Liver (tissue), 9 donors: ENCODE results near the gene HS6ST3. TPM values are rescaled to one million over a fixed set of nuclear protein-coding genes. Genes with fewer than 3 reads are reported as not detected.

Experiments used
- DNase-seq: peaks from one replicate; pipeline ENCODE4 v3.0.0-alpha.2; 2017; ENCODE audit warnings: low spot score
- H3K27ac ChIP-seq, 2 donors: one replicate each; pipeline ENCODE4 v1.7.0; 2013; ENCODE audit warnings: inconsistent platforms in 2 of 2, low read length in 2 of 2, control low read depth in 1 of 2, low read depth in 1 of 2, mild to moderate bottlenecking in 1 of 2
- H3K27me3 ChIP-seq, 4 donors: one replicate each; pipeline versions ENCODE4 v1.6.1 to v1.7.0; 2013; ENCODE audit warnings: low read length in 3 of 4, inconsistent platforms in 1 of 4, mild to moderate bottlenecking in 1 of 4, moderate library complexity in 1 of 4; ENCODE audit not compliant: control insufficient read depth in 4 of 4, insufficient read depth in 4 of 4
- H3K36me3 ChIP-seq, 4 donors: one replicate each; pipeline versions ENCODE4 v1.6.1 to v1.7.0; 2013; ENCODE audit warnings: low read length in 3 of 4, mild to moderate bottlenecking in 3 of 4, low read depth in 1 of 4, moderate library complexity in 1 of 4; ENCODE audit not compliant: control insufficient read depth in 4 of 4, insufficient read depth in 3 of 4
- H3K4me1 ChIP-seq, 4 donors: one replicate each; pipeline versions ENCODE4 v1.6.1 to v1.7.0; 2013; ENCODE audit warnings: low read length in 3 of 4, mild to moderate bottlenecking in 3 of 4, moderate library complexity in 1 of 4; ENCODE audit not compliant: control insufficient read depth in 4 of 4, insufficient read depth in 4 of 4
- H3K4me3 ChIP-seq, 3 donors: one replicate each; pipeline versions ENCODE4 v1.6.1 to v1.7.0; 2013; ENCODE audit warnings: low read length in 3 of 3, control low read depth in 1 of 3, low read depth in 1 of 3, mild to moderate bottlenecking in 1 of 3
- H3K9ac ChIP-seq, 2 donors: one replicate each; pipeline ENCODE4 v1.7.0; 2013; ENCODE audit warnings: low read length in 2 of 2, mild to moderate bottlenecking in 2 of 2, moderate library complexity in 2 of 2, control low read depth in 1 of 2, low read depth in 1 of 2
- H3K9me3 ChIP-seq, 4 donors: one replicate each; pipeline versions ENCODE4 v1.6.1 to v1.7.0; 2013; ENCODE audit warnings: low read length in 3 of 4; ENCODE audit not compliant: control insufficient read depth in 4 of 4
- ATF3 ChIP-seq: IDR thresholded peaks from 2 replicates; pipeline ENCODE4 v1.6.1; 2016; ENCODE audit warnings: antibody characterized with exemption
- CTCF ChIP-seq: fragments of 150-350 bp; IDR thresholded peaks from 2 replicates; pipeline ENCODE4 v1.5.1; 2017; ENCODE audit warnings: improper control_type of control experiment, low read depth, low read length; ENCODE audit not compliant: missing input control
- EGR1 ChIP-seq, 2 donors: IDR thresholded peaks; 2 replicates each; pipeline ENCODE4 v1.6.1; 2016 to 2018; ENCODE audit warnings: antibody characterized with exemption in 2 of 2, low read depth in 2 of 2
- FOXA1 ChIP-seq: IDR thresholded peaks from 2 replicates; pipeline ENCODE4 v1.6.1; 2016; ENCODE audit warnings: antibody characterized with exemption
- FOXA2 ChIP-seq: IDR thresholded peaks from 2 replicates; pipeline ENCODE4 v1.6.1; 2016; ENCODE audit warnings: antibody characterized with exemption
- GABPA ChIP-seq, 2 donors: IDR thresholded peaks in 1 of 2; conservative IDR thresholded peaks in 1 of 2; 2 replicates each; pipeline ENCODE4 v1.6.1; 2016; ENCODE audit warnings: antibody characterized with exemption in 2 of 2, mild to moderate bottlenecking in 1 of 2, moderate library complexity in 1 of 2
- HNF4A ChIP-seq, 2 donors: conservative IDR thresholded peaks; 2 replicates each; pipeline ENCODE4 v1.6.1; 2016; ENCODE audit warnings: antibody characterized with exemption in 2 of 2, mild to moderate bottlenecking in 2 of 2
- HNF4G ChIP-seq: IDR thresholded peaks from 2 replicates; pipeline ENCODE4 v1.6.1; 2016; ENCODE audit warnings: antibody characterized with exemption
- JUND ChIP-seq, 2 donors: IDR thresholded peaks; 2 replicates each; pipeline ENCODE4 v1.6.1; 2016; ENCODE audit warnings: antibody characterized with exemption in 2 of 2
- MAX ChIP-seq: IDR thresholded peaks from 2 replicates; pipeline ENCODE4 v1.6.1; 2016; ENCODE audit warnings: antibody characterized with exemption
- NR2F2 ChIP-seq: IDR thresholded peaks from 2 replicates; pipeline ENCODE4 v1.6.1; 2016; ENCODE audit warnings: antibody characterized with exemption
- RAD21 ChIP-seq, 2 donors: IDR thresholded peaks; 2 replicates each; pipeline ENCODE4 v1.6.1; 2016; ENCODE audit warnings: antibody characterized with exemption in 2 of 2, mild to moderate bottlenecking in 2 of 2
- REST ChIP-seq: IDR thresholded peaks from 2 replicates; pipeline ENCODE4 v1.6.1; 2016; ENCODE audit warnings: antibody characterized with exemption, mild to moderate bottlenecking
- RXRA ChIP-seq, 2 donors: IDR thresholded peaks; 2 replicates each; pipeline ENCODE4 v1.6.1; 2017 to 2018; ENCODE audit warnings: antibody characterized with exemption in 2 of 2, mild to moderate bottlenecking in 1 of 2
- SP1 ChIP-seq: IDR thresholded peaks from 2 replicates; pipeline ENCODE4 v1.6.1; 2018; ENCODE audit warnings: antibody characterized with exemption, mild to moderate bottlenecking
- TAF1 ChIP-seq: conservative IDR thresholded peaks from 2 replicates; pipeline ENCODE4 v1.6.1; 2016; ENCODE audit warnings: antibody characterized with exemption, mild to moderate bottlenecking
- YY1 ChIP-seq: IDR thresholded peaks from 2 replicates; pipeline ENCODE4 v1.6.1; 2016; ENCODE audit warnings: antibody characterized with exemption, mild to moderate bottlenecking
- ZBTB33 ChIP-seq: IDR thresholded peaks from 2 replicates; pipeline ENCODE4 v1.6.1; 2016; ENCODE audit warnings: antibody characterized with exemption
- WGBS: extraction: QIAGEN DNeasy Blood & Tissue Kit; methylation state at CpG from one replicate; pipeline ENCODE4 v1.1.7; 2013; 5-methylcytosine and 5-hydroxymethylcytosine counted together
- polyA plus RNA-seq, 2 donors: library from polyadenylated mRNA; stranded (reverse) in 1 of 2; unstranded in 1 of 2; fragments of 200-250 nt in 1 of 2; fragments of >200 nt in 1 of 2; fragmentation: Nextera tagmentation in 1 of 2; extraction: Ambion mirVana in 1 of 2; gene quantifications; one replicate each; pipeline versions ENCODE4 v1.2.1 to v1.2.3, GENCODE V29; 2013 to 2015
- total RNA-seq, 2 donors: library from RNA; depleted of rRNA; stranded (reverse); fragments of >200 nt; gene quantifications; one replicate each; pipeline ENCODE4 v1.2.3, GENCODE V29; 2014
- donor health status: healthy.
- donor health status: healthy.
- donor health status: healthy.
- donor health status: healthy.
- donor health status: healthy.

HS6ST3 gene
- total and polyA plus RNA-seq, 4 donors: under 0.01 TPM; not detected in 3

GRCh38 chr13:96185818-96186217 is 95.9 kb downstream of the HS6ST3 start:
- H3K9me3 ChIP-seq: no peaks in the 10 kb centered on the region
- TF ChIP-seq REST: no peak
- no peak for TF ChIP-seq HNF4A (conservative IDR thresholded peaks at IDR 0.05)
- no peak for TF ChIP-seq SP1
- no peak for TF ChIP-seq ATF3
- no peak for TF ChIP-seq FOXA2
- no peak for TF ChIP-seq YY1
- no peak for TF ChIP-seq EGR1 (IDR thresholded peaks at IDR 0.05; ENCODE audit: low read depth in 2 of 2)
- no peak for TF ChIP-seq TAF1
- H3K27ac ChIP-seq: no peak overlapping the region
- H3K36me3 ChIP-seq: no peaks in the 10 kb centered on the region
- DNase-seq: no peak
- H3K4me3 ChIP-seq: no peak overlapping the region
- no peaks in the 10 kb centered on the region for H3K4me1 ChIP-seq
- no peaks in the 10 kb centered on the region for H3K27me3 ChIP-seq
- WGBS: 77% methylated on average over 6 of the region's 6 CpGs
- H3K9ac ChIP-seq: no peak overlapping the region

GRCh38 chr13:96191367-96191766 is 101.5 kb downstream of the HS6ST3 start:
- Histone ChIP-seq H3K27ac (no peak overlapping the region), H3K9me3 (no peaks in the 10 kb centered on the region), H3K27me3 (peaks cover 0 to 8% (median 0%) of the 10 kb centered on the region in 4 donors), H3K4me3 (no peak overlapping the region), H3K36me3 (no peaks in the 10 kb centered on the region), H3K4me1 (no peaks in the 10 kb centered on the region), H3K9ac (no peak overlapping the region)
- TF ChIP-seq EGR1 (IDR thresholded peaks at IDR 0.05; ENCODE audit: low read depth in 2 of 2) (no peak), REST (no peak), ATF3 (no peak), HNF4G (no peak), RAD21 (IDR thresholded peaks at IDR 0.05) (no peak), JUND (IDR thresholded peaks at IDR 0.05) (no peak), SP1 (no peak), GABPA (IDR thresholded peaks at IDR 0.05 in 1 of 2, conservative IDR thresholded peaks at IDR 0.05 in 1 of 2) (no peak), NR2F2 (no peak), ZBTB33 (no peak), TAF1 (no peak), CTCF (no peak), MAX (no peak), FOXA1 (no peak), RXRA (IDR thresholded peaks at IDR 0.05) (no peak)
- 40% methylated on average over 3 of the region's 3 CpGs for WGBS
- DNase-seq: no peak
